DOHH2 (cell line): ENCODE data around the gene DNAH6.

Experiments used
- H3F3A ChIP-seq: fragments of 200-600 bp; sonication (generic), shearing (Covaris generic); 2 replicates; pipeline ENCODE4 v1.6.0; 2016; ENCODE audit warnings: antibody characterized with exemption, mild to moderate bottlenecking; ENCODE audit not compliant: control insufficient read depth, insufficient read depth
- H3K27ac ChIP-seq: fragments of 200-600 bp; sonication (generic); 2 replicates; pipeline ENCODE4 v1.5.1; 2014; ENCODE audit warnings: low read depth, mild to moderate bottlenecking, low read length, moderate library complexity
- H3K27me3 ChIP-seq: fragments of 200-600 bp; sonication (generic); 2 replicates; pipeline ENCODE4 v1.6.1; 2014; ENCODE audit warnings: mild to moderate bottlenecking, low read length, mixed read lengths; ENCODE audit not compliant: control insufficient read depth
- H3K36me3 ChIP-seq: fragments of 200-600 bp; sonication (generic); 2 replicates; pipeline ENCODE4 v1.6.1; 2014; ENCODE audit warnings: mild to moderate bottlenecking, low read length, moderate library complexity, mixed read lengths; ENCODE audit not compliant: control insufficient read depth
- H3K4me1 ChIP-seq: fragments of 200-600 bp; sonication (generic); 2 replicates; pipeline ENCODE4 v1.6.1; 2014; ENCODE audit warnings: mild to moderate bottlenecking, low read length, mixed read lengths; ENCODE audit not compliant: control insufficient read depth
- H3K4me2 ChIP-seq: fragments of 200-600 bp; sonication (generic); 2 replicates; pipeline ENCODE4 v1.6.0; 2014; ENCODE audit warnings: mild to moderate bottlenecking, low read length, moderate library complexity
- H3K4me3 ChIP-seq: fragments of 200-600 bp; sonication (generic); 2 replicates; pipeline ENCODE4 v1.5.1; 2014; ENCODE audit warnings: mild to moderate bottlenecking, low read length, mixed read lengths
- H3K79me2 ChIP-seq: fragments of 200-600 bp; sonication (generic); 2 replicates; pipeline ENCODE4 v1.6.1; 2014; ENCODE audit warnings: mild to moderate bottlenecking, low read length, mixed read lengths; ENCODE audit not compliant: control insufficient read depth
- H3K9me2 ChIP-seq: fragments of 200-600 bp; sonication (generic); replicated peaks from 2 replicates; pipeline ENCODE4 v1.6.1; 2014; ENCODE audit warnings: mild to moderate bottlenecking, low read length, mixed read lengths; ENCODE audit not compliant: control insufficient read depth
- H3K9me3 ChIP-seq: fragments of 200-600 bp; sonication (generic); 2 replicates; pipeline ENCODE4 v1.6.1; 2014; ENCODE audit warnings: antibody characterized with exemption, low read length, mixed read lengths; ENCODE audit not compliant: control insufficient read depth, insufficient read depth
- H4K20me1 ChIP-seq: fragments of 200-600 bp; sonication (generic); 2 replicates; pipeline ENCODE4 v1.6.0; 2014; ENCODE audit warnings: low read depth, mild to moderate bottlenecking, antibody characterized with exemption, low read length, moderate library complexity; ENCODE audit not compliant: control insufficient read depth, insufficient read depth
- EZH2phosphoT487 ChIP-seq: fragments of 200-600 bp; sonication (generic); IDR thresholded peaks from 2 replicates; pipeline ENCODE4 v1.6.1; 2017; ENCODE audit warnings: borderline replicate concordance, mild to moderate bottlenecking, antibody characterized with exemption, low read length, moderate library complexity, mixed read lengths
- TF ChIP-seq, protein P1 (sequence below): fragments of 200-600 bp; sonication (generic); IDR thresholded peaks from one replicate; pipeline ENCODE4 v1.5.1; 2014; ENCODE audit warnings: antibody characterized with exemption, mild to moderate bottlenecking, low read depth, low read length; ENCODE audit not compliant: poor library complexity, severe bottlenecking

Gene DNAH6

GRCh38 chr2:84643991-84644390 lies 127.7 kb downstream of the DNAH6 start:
- H4K20me1 ChIP-seq = no peaks in the 10 kb centered on the region
- H3K4me2 ChIP-seq = no peak overlapping the region
- no peaks in the 10 kb centered on the region for H3F3A ChIP-seq
- H3K9me3 ChIP-seq = no peaks in the 10 kb centered on the region
- H3K4me3 ChIP-seq = no peak overlapping the region
- no peaks in the 10 kb centered on the region for H3K36me3 ChIP-seq
- H3K27ac ChIP-seq = no peak overlapping the region
- H3K9me2 ChIP-seq = no peaks in the 10 kb centered on the region
- TF ChIP-seq, protein P1, sequence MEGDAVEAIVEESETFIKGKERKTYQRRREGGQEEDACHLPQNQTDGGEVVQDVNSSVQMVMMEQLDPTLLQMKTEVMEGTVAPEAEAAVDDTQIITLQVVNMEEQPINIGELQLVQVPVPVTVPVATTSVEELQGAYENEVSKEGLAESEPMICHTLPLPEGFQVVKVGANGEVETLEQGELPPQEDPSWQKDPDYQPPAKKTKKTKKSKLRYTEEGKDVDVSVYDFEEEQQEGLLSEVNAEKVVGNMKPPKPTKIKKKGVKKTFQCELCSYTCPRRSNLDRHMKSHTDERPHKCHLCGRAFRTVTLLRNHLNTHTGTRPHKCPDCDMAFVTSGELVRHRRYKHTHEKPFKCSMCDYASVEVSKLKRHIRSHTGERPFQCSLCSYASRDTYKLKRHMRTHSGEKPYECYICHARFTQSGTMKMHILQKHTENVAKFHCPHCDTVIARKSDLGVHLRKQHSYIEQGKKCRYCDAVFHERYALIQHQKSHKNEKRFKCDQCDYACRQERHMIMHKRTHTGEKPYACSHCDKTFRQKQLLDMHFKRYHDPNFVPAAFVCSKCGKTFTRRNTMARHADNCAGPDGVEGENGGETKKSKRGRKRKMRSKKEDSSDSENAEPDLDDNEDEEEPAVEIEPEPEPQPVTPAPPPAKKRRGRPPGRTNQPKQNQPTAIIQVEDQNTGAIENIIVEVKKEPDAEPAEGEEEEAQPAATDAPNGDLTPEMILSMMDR = no peak
- no peak for TF ChIP-seq EZH2phosphoT487
- no peaks in the 10 kb centered on the region for H3K27me3 ChIP-seq
- no peaks in the 10 kb centered on the region for H3K4me1 ChIP-seq
- H3K79me2 ChIP-seq = no peaks in the 10 kb centered on the region

GRCh38 chr2:84646514-84646913 lies 130.2 kb downstream of the DNAH6 start:
- H3K4me1 ChIP-seq = no peaks in the 10 kb centered on the region
- H4K20me1 ChIP-seq = no peaks in the 10 kb centered on the region
- no peak for TF ChIP-seq EZH2phosphoT487
- TF ChIP-seq, protein P1 = no peak
- no peak overlapping the region for H3K27ac ChIP-seq
- H3K36me3 ChIP-seq = no peaks in the 10 kb centered on the region
- H3K4me3 ChIP-seq = no peak overlapping the region
- no peaks in the 10 kb centered on the region for H3K9me3 ChIP-seq
- H3K79me2 ChIP-seq = no peaks in the 10 kb centered on the region
- no peaks in the 10 kb centered on the region for H3F3A ChIP-seq
- H3K4me2 ChIP-seq = no peak overlapping the region
- H3K9me2 ChIP-seq = no peaks in the 10 kb centered on the region
- H3K27me3 ChIP-seq = no peaks in the 10 kb centered on the region

DNA sequence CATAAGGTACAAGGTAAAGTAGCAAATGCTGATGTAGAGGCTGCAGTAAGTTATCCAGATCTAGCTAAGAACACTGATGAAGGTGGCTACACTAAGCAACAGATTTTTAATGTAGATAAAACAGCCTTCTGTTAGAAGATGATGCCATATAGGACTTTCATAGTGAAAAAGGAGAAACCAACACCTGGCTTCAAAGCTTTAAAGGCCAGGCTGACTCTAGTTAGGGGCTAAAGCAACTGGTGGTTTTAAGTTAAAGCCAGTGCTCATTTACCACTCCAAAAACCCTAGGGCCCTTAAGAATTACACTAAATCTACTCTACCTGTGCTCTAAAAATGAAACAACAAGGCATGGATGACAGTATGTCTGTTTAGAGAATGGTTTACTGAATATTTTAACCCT lies 131.0 kb downstream of the DNAH6 start:
- H3K9me3 ChIP-seq = no peaks in the 10 kb centered on the region
- H3K4me1 ChIP-seq = no peaks in the 10 kb centered on the region
- no peak overlapping the region for H3K27ac ChIP-seq
- TF ChIP-seq, protein P1 = no peak
- TF ChIP-seq EZH2phosphoT487 = no peak
- H3K9me2 ChIP-seq = no peaks in the 10 kb centered on the region
- H3F3A ChIP-seq = no peaks in the 10 kb centered on the region
- H4K20me1 ChIP-seq = no peaks in the 10 kb centered on the region
- H3K27me3 ChIP-seq = no peaks in the 10 kb centered on the region
- H3K36me3 ChIP-seq = no peaks in the 10 kb centered on the region
- H3K4me3 ChIP-seq = no peak overlapping the region
- H3K79me2 ChIP-seq = no peaks in the 10 kb centered on the region
- H3K4me2 ChIP-seq = no peak overlapping the region

- Histone ChIP-seq H3F3A (no peaks in the 10 kb centered on the region), H4K20me1 (no peaks in the 10 kb centered on the region), H3K36me3 (no peaks in the 10 kb centered on the region), H3K4me3 (no peak overlapping the region), H3K27me3 (no peaks in the 10 kb centered on the region), H3K9me3 (no peaks in the 10 kb centered on the region), H3K9me2 (no peaks in the 10 kb centered on the region), H3K79me2 (no peaks in the 10 kb centered on the region), H3K4me1 (no peaks in the 10 kb centered on the region), H3K27ac (no peak overlapping the region), H3K4me2 (no peak overlapping the region)
- TF ChIP-seq EZH2phosphoT487 = no peak
- TF ChIP-seq, protein P1 = no peak
These were observed 132.8 kb downstream of the DNAH6 start for GRCh38 chr2:84649058-84649457.
